ENCODE data around the gene MTMR10. TPM values are rescaled to one million over a fixed set of nuclear protein-coding genes. Genes with fewer than 3 reads are reported as not detected.

MTMR10 gene
- total RNA-seq, 1 experiment from 2014 or later = 5.0 TPM

DNA sequence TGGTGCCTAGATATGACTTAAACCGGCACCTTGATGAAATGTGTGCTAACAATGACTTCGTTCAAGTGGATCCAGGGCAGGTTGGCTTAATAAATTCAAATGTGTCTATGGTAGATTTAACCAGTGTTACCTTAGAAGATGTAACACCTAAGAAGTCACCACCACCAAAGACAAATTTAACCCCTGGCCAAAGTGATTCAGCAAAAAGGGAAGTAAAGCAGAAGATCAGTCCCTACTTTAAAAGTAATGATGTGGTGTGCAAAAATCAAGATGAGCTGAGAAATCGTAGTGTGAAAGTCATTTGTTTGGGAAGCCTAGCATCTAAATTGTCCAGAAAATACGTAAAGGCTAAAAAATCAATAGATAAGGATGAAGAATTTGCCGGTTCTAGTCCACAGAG, 86.6 kb downstream of the MTMR10 start:
- no peak for DNase-seq
- Mint-ChIP-seq H3K27me3 (ENCODE audit: unreplicated experiment) (no peaks in the 10 kb centered on the region), H3K4me1 (ENCODE audit: low read depth, unreplicated experiment) (no peaks in the 10 kb centered on the region), H3K27ac (ENCODE audit: unreplicated experiment) (no peak overlapping the region), H3K9me3 (ENCODE audit: low read depth, unreplicated experiment) (no peaks in the 10 kb centered on the region), H3K4me3 (ENCODE audit: low read depth, unreplicated experiment) (no peak overlapping the region), H3K36me3 (ENCODE audit: insufficient read depth, unreplicated experiment) (peaks cover 10% of the 10 kb centered on the region)
- no TSS peak for BruUV-seq (replicated peaks)
- intact Hi-C loops (cut with micrococcal nuclease; ENCODE audit: unreplicated experiment) = no loop called here
- TF ChIP-seq, protein P1, sequence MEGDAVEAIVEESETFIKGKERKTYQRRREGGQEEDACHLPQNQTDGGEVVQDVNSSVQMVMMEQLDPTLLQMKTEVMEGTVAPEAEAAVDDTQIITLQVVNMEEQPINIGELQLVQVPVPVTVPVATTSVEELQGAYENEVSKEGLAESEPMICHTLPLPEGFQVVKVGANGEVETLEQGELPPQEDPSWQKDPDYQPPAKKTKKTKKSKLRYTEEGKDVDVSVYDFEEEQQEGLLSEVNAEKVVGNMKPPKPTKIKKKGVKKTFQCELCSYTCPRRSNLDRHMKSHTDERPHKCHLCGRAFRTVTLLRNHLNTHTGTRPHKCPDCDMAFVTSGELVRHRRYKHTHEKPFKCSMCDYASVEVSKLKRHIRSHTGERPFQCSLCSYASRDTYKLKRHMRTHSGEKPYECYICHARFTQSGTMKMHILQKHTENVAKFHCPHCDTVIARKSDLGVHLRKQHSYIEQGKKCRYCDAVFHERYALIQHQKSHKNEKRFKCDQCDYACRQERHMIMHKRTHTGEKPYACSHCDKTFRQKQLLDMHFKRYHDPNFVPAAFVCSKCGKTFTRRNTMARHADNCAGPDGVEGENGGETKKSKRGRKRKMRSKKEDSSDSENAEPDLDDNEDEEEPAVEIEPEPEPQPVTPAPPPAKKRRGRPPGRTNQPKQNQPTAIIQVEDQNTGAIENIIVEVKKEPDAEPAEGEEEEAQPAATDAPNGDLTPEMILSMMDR (IDR thresholded peaks at IDR 0.05; ENCODE audit: unreplicated experiment) = no peak
- CTCF ChIA-PET = no interaction called here

DNA sequence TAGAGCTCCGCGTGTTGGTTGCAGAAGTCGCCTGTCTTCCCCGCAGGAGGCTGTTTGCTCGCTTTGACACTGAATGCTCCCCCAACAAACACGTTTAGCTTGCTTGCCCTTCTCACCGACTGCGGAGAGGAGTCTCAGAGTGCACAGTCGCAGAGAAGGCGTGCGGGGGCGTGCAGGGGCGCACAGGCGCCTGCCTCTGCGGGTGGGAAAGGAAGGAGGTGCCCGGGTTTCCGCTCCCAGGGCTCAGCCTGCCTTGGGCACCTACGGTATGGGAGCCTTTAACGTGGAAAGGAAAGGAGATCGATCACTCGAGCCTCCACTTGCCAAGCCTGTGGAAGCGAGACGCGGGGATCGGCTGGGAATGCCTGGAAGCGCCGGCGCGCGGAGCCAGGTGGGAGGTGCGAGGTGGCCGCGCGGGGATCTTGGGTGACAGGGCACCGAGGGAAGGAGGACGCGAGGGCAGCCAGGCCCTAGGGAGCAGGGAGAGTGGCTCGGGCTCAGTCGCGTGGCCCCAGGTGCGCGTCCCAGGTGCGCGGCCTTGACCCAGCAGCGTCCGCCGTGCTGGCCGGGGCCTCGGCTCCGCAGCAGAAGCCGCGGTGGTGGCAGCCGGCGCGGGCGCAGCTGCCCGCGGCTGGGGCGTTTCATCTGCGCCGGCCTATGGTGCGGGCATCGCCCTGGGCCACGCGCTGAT, 87.8 kb downstream of the MTMR10 start, which contains the start of gene FAN1:
TSS of gene FAN1 (plus strand) at position 419 of the 691 bp plus-strand sequence. CDS start 749 bp downstream, outside the sequence.
- no TSS peak for BruUV-seq (replicated peaks)
- Mint-ChIP-seq H3K4me3 (ENCODE audit: low read depth, unreplicated experiment) (peak within 1 kb of the TSS; percentile 90), H3K27ac (ENCODE audit: unreplicated experiment) (no peak within 1 kb of the TSS), H3K9me3 (ENCODE audit: low read depth, unreplicated experiment) (no peaks in the 10 kb centered on the region), H3K27me3 (ENCODE audit: unreplicated experiment) (no peaks in the 10 kb centered on the region), H3K4me1 (ENCODE audit: low read depth, unreplicated experiment) (no peaks in the 10 kb centered on the region), H3K36me3 (ENCODE audit: insufficient read depth, unreplicated experiment) (peaks cover 10% of the 10 kb centered on the region)
- TF ChIP-seq, protein P1 (IDR thresholded peaks at IDR 0.05; ENCODE audit: unreplicated experiment) = no peak
- CTCF ChIA-PET = no interaction called here
- peak; percentile 56 for DNase-seq
- intact Hi-C loops (cut with micrococcal nuclease; ENCODE audit: unreplicated experiment) = no loop called here

DNA sequence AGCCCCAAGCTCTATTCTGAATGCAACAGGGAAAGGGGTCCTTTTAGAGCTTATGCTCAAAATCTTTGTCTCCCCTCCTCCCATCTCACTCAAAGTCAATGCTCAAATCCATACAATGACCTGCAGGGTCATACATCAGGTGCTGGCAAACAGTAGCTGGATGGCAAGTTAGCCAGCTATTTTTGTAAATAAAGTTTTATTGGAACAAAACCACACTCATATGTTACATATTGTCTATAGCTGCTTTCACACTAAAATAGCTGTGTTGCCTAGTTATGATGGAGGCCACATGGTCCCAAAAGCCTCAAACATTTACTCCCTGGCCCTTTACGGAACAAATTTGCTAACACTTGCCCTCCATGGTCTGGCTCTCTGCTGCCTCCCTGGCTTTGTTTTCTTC, 89.5 kb downstream of the MTMR10 start:
- Mint-ChIP-seq H3K4me1 (ENCODE audit: low read depth, unreplicated experiment) (no peaks in the 10 kb centered on the region), H3K27me3 (ENCODE audit: unreplicated experiment) (no peaks in the 10 kb centered on the region), H3K4me3 (ENCODE audit: low read depth, unreplicated experiment) (no peak overlapping the region), H3K27ac (ENCODE audit: unreplicated experiment) (no peak overlapping the region), H3K9me3 (ENCODE audit: low read depth, unreplicated experiment) (no peaks in the 10 kb centered on the region), H3K36me3 (ENCODE audit: insufficient read depth, unreplicated experiment) (peaks cover 10% of the 10 kb centered on the region)
- DNase-seq = no peak
- BruUV-seq (replicated peaks) = no TSS peak
- CTCF ChIA-PET = no interaction called here
- TF ChIP-seq, protein P1 (IDR thresholded peaks at IDR 0.05; ENCODE audit: unreplicated experiment) = no peak
- intact Hi-C loops (cut with micrococcal nuclease; ENCODE audit: unreplicated experiment) = no loop called here

DNA sequence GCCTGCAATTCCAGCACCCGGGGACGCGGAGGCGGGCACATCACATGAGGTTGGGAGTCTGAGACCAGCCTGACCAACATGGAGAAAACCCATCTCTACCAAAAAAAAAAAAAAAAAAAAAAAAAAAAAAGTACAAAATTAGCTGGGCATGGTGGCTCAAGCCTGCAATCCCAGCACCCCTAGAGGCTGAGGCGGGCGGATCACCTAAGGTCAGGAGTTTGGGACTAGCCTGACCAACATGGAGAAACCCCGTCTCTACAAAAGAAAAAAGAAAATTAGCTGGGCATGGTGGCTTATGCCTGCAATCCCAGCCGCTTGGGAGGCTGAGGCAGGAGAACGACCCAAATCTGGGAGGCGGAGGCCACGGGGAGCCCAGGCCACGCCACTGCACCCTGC, 95.2 kb downstream of the MTMR10 start:
- intact Hi-C loops (cut with micrococcal nuclease; ENCODE audit: unreplicated experiment) = no loop called here
- BruUV-seq (replicated peaks) = no TSS peak
- H3K27me3 Mint-ChIP-seq (ENCODE audit: unreplicated experiment) = no peaks in the 10 kb centered on the region
- H3K9me3 Mint-ChIP-seq (ENCODE audit: low read depth, unreplicated experiment) = no peaks in the 10 kb centered on the region
- DNase-seq = no peak
- CTCF ChIA-PET = no interaction called here
- TF ChIP-seq, protein P1 (IDR thresholded peaks at IDR 0.05; ENCODE audit: unreplicated experiment) = no peak
- H3K4me1 Mint-ChIP-seq (ENCODE audit: low read depth, unreplicated experiment) = no peaks in the 10 kb centered on the region
- H3K4me3 Mint-ChIP-seq (ENCODE audit: low read depth, unreplicated experiment) = no peak overlapping the region
- no peak overlapping the region for H3K27ac Mint-ChIP-seq (ENCODE audit: unreplicated experiment)
- H3K36me3 Mint-ChIP-seq (ENCODE audit: insufficient read depth, unreplicated experiment) = no peaks in the 10 kb centered on the region

Data from Calu3 (cell line).